DND-41 (cell line): ENCODE results near the gene PXT1.
"Not testable (repeated sequence)": the region's sequence is repeated elsewhere in the genome, so short reads cannot be mapped to it uniquely, and the experiment has no call there.

Experiments used
- CTCF ChIP-seq: IDR thresholded peaks from 2 replicates; pipeline ENCODE4 v1.5.1; 2012; ENCODE audit warnings: borderline replicate concordance, low read length, moderate library complexity, mild to moderate bottlenecking; ENCODE audit not compliant: poor library complexity, severe bottlenecking; ENCODE audit errors: extremely low read depth
- EZH2 ChIP-seq: IDR thresholded peaks from 3 replicates; pipeline ENCODE4 v1.6.1; 2012; ENCODE audit warnings: borderline replicate concordance, low read depth, mild to moderate bottlenecking, moderate library complexity, low read length, inconsistent platforms; ENCODE audit not compliant: severe bottlenecking

- TF ChIP-seq CTCF, EZH2: not testable (repeated sequence)
Measured at GRCh38 chr6:36483326-36483725, 40.7 kb upstream of the PXT1 start.
